Stimulated activated CD4-positive, alpha-beta T cell treated with anti-CD3 and anti-CD28 coated beads, Interleukin-15, amount 100 ng/mL, for 48 hours (primary cell): Measurements from ENCODE around the gene CGB5.

Source experiments
- DNase-seq, 2 donors: peaks; one replicate each; pipeline ENCODE4 v3.0.0-alpha.2; 2020; ENCODE audit warnings: low read depth in 2 of 2

Gene CGB5

DNA sequence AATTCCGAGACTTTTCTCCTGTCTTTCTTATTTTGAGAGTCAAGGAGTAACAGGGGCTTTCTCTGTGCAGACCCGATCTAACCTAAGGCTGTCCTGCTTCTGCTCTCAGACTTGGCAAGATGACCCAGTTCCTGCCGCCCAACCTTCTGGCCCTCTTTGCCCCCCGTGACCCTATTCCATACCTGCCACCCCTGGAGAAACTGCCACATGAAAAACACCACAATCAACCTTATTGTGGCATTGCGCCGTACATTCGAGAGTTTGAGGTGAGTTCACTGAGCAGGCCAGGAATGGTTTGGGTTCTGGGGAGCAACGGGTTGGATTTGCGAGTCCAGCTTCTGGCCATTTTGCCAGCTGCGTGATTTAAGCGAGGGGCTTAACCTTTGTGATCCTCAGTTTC, 42.6 kb downstream of the CGB5 start:
- no peak for DNase-seq

DNA sequence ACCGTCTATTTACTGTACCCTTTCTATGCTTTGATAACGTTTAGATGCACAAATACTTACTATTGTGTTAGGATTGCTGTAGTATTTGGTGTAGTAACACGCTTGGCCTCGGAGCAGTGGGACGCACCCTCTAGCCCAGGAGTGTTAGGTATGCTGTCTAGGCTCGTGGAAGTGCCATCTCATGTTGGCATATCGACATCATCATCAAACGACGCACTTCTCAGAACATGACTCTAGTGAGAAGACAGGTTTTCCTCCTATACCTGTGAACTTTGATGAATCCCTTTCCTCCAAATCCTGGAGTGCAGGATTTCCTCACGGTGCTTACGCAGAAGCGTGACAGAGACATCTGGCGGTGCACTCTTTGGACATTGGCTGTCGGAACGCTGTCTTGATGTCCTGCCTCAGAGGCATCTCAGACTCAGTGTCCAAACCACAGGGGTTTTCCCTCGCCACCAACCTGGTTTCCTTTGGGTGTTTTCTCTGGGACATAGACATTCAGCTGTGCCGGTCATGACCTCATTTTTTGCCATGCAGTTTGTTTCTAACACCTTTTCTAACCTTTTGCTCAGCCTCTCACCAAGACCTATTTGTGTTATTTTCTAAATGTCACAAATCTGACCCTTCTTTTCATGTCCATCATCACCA, 47.9 kb downstream of the CGB5 start:
- DNase-seq = no peak

DNA sequence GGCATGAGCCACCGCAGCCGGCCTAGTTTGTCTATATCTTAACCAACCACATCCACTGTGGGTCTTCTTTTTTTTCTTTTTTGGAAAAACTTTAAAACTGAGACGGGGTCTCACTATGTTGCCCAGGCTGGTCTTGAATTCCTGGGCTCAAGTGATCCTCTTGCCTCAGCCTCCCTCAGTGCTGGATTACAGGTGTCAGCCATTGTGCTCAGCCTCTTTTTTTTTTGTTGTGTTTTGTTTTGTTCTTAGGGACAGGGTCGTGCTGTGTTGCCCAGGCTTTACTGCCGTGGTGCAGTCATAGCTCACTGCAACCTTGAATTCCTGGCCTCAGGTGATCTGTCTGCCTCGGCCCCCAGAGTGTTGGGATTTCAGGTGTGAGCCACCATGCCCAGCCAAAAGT, 49.0 kb downstream of the CGB5 start:
- DNase-seq = no peak
